Upper lobe of left lung (tissue), 4 donors: ENCODE measurements around the gene SENP5.

ENCODE experiments used
- EP300 ChIP-seq, 4 donors: sonication (generic); formaldehyde crosslinking; IDR thresholded peaks; one replicate each; pipeline ENCODE4 v1.5.1; 2017; ENCODE audit warnings: antibody characterized with exemption in 4 of 4, control low read depth in 2 of 4
- POLR2A ChIP-seq, 4 donors: fragments of 450-650 bp; IDR thresholded peaks; one replicate each; pipeline ENCODE4 v1.5.1; 2016 to 2017; ENCODE audit warnings: antibody characterized with exemption in 4 of 4, mild to moderate bottlenecking in 2 of 4
- POLR2AphosphoS5 ChIP-seq, 2 donors: sonication (generic); formaldehyde crosslinking; IDR thresholded peaks; one replicate each; pipeline ENCODE4 v1.5.1; 2017; ENCODE audit warnings: antibody characterized with exemption in 2 of 2
- TF ChIP-seq, protein P1 (sequence below), 6 experiments: fragments of 450-650 bp in 4 of 6; fragments of 200-600 bp in 2 of 6; sonication (generic) in 2 of 6; IDR thresholded peaks; one replicate each; pipeline ENCODE4 v1.5.1; 2016 to 2019; ENCODE audit warnings: antibody characterized with exemption in 6 of 6

DNA sequence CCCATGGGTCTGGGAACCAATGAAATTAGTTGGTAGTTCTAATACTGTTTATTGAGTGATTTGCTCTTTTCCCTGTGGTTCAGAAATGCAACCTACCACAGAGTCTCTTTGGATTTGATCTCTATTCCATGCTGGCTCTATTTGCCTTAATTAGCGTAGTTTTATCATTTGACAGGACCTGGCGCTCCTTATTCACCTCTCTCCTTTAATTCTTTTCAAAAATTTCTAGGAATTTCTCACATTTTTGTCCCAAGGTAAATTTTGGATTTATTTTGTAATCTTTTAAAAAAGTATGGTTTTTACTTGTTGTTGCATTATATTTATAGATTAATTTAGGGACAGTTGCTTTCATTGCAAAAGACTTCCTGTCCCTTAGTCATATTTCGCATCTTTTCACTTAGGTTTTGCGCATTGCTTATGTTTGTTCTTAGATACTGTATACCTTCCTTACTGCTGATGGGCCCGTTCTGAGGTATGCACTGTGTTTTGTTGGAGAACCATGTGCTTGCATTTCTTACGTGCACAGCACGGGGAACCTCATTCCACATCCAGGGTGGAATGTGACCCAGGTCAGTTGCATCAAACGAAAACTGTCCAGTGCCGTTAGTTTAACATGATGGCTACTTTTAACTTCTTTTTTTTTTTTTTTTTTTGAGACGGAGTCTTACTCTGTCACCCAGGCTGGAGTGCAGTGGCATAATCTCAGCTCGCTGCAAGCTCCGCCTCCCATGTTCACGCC lies 27.0 kb downstream of the SENP5 start:
- TF ChIP-seq POLR2AphosphoS5 (IDR thresholded peaks at IDR 0.05) (no peak), EP300 (IDR thresholded peaks at IDR 0.05) (no peak), POLR2A (IDR thresholded peaks at IDR 0.05) (no peak)
- TF ChIP-seq, protein P1, sequence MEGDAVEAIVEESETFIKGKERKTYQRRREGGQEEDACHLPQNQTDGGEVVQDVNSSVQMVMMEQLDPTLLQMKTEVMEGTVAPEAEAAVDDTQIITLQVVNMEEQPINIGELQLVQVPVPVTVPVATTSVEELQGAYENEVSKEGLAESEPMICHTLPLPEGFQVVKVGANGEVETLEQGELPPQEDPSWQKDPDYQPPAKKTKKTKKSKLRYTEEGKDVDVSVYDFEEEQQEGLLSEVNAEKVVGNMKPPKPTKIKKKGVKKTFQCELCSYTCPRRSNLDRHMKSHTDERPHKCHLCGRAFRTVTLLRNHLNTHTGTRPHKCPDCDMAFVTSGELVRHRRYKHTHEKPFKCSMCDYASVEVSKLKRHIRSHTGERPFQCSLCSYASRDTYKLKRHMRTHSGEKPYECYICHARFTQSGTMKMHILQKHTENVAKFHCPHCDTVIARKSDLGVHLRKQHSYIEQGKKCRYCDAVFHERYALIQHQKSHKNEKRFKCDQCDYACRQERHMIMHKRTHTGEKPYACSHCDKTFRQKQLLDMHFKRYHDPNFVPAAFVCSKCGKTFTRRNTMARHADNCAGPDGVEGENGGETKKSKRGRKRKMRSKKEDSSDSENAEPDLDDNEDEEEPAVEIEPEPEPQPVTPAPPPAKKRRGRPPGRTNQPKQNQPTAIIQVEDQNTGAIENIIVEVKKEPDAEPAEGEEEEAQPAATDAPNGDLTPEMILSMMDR (IDR thresholded peaks at IDR 0.05) = no peak
